ENCODE measurements around the gene TKTL1.

GRCh38 chrX:154298312-154298711, 2.7 kb downstream of the TKTL1 start:
- TF ChIP-seq, protein P1, sequence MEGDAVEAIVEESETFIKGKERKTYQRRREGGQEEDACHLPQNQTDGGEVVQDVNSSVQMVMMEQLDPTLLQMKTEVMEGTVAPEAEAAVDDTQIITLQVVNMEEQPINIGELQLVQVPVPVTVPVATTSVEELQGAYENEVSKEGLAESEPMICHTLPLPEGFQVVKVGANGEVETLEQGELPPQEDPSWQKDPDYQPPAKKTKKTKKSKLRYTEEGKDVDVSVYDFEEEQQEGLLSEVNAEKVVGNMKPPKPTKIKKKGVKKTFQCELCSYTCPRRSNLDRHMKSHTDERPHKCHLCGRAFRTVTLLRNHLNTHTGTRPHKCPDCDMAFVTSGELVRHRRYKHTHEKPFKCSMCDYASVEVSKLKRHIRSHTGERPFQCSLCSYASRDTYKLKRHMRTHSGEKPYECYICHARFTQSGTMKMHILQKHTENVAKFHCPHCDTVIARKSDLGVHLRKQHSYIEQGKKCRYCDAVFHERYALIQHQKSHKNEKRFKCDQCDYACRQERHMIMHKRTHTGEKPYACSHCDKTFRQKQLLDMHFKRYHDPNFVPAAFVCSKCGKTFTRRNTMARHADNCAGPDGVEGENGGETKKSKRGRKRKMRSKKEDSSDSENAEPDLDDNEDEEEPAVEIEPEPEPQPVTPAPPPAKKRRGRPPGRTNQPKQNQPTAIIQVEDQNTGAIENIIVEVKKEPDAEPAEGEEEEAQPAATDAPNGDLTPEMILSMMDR (IDR thresholded peaks at IDR 0.05) = no peak
- TF ChIP-seq POLR2AphosphoS5 (IDR thresholded peaks at IDR 0.05; ENCODE audit: low read depth, low read length) (no peak), SIN3A (IDR thresholded peaks at IDR 0.05; ENCODE audit: borderline replicate concordance, insufficient read depth, low read depth, low read length) (no peak)
- TF ChIP-seq, protein P2, sequence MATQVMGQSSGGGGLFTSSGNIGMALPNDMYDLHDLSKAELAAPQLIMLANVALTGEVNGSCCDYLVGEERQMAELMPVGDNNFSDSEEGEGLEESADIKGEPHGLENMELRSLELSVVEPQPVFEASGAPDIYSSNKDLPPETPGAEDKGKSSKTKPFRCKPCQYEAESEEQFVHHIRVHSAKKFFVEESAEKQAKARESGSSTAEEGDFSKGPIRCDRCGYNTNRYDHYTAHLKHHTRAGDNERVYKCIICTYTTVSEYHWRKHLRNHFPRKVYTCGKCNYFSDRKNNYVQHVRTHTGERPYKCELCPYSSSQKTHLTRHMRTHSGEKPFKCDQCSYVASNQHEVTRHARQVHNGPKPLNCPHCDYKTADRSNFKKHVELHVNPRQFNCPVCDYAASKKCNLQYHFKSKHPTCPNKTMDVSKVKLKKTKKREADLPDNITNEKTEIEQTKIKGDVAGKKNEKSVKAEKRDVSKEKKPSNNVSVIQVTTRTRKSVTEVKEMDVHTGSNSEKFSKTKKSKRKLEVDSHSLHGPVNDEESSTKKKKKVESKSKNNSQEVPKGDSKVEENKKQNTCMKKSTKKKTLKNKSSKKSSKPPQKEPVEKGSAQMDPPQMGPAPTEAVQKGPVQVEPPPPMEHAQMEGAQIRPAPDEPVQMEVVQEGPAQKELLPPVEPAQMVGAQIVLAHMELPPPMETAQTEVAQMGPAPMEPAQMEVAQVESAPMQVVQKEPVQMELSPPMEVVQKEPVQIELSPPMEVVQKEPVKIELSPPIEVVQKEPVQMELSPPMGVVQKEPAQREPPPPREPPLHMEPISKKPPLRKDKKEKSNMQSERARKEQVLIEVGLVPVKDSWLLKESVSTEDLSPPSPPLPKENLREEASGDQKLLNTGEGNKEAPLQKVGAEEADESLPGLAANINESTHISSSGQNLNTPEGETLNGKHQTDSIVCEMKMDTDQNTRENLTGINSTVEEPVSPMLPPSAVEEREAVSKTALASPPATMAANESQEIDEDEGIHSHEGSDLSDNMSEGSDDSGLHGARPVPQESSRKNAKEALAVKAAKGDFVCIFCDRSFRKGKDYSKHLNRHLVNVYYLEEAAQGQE (IDR thresholded peaks at IDR 0.05; ENCODE audit: insufficient read depth in 1 of 2, low read depth in 2 of 2, low read length in 1 of 2) = no peak

Measured in Panc1 (cell line).